HG03280 (cell line): ENCODE measurements around the gene LUC7L.
"Not testable (repeated sequence)": the region's sequence is repeated elsewhere in the genome, so short reads cannot be mapped to it uniquely, and the experiment has no call there.

ENCODE experiments used
- ATAC-seq: cut with Tn5 transposase; IDR thresholded peaks from one replicate; pipeline ENCODE4 v1.9.1; 2021; ENCODE audit warnings: mild to moderate bottlenecking, moderate library complexity; ENCODE audit not compliant: unreplicated experiment

The LUC7L gene

GRCh38 chr16:263944-264343, 34.7 kb upstream of the LUC7L start:
- no peak for ATAC-seq

- ATAC-seq, result no peak
Observed at GRCh38 chr16:263182-263774, 34.0 kb upstream of the LUC7L start.

GRCh38 chr16:262121-262745, 33.0 kb upstream of the LUC7L start:
- ATAC-seq, result no peak

- no peak for ATAC-seq
Observed at GRCh38 chr16:261031-261691, 31.9 kb upstream of the LUC7L start.

GRCh38 chr16:260326-260725, 31.1 kb upstream of the LUC7L start:
- ATAC-seq, result no peak

- no peak for ATAC-seq
Observed at GRCh38 chr16:259814-260253, 30.6 kb upstream of the LUC7L start.

- no peak for ATAC-seq
Observed at GRCh38 chr16:259226-259625, 30.0 kb upstream of the LUC7L start.

GRCh38 chr16:258091-258490, 28.8 kb upstream of the LUC7L start:
- ATAC-seq, result not testable (repeated sequence)

- ATAC-seq, result no peak
Observed at GRCh38 chr16:255183-255582, 25.9 kb upstream of the LUC7L start.

- ATAC-seq, result no peak
Observed at GRCh38 chr16:254461-254860, 25.2 kb upstream of the LUC7L start.

- no peak for ATAC-seq
Observed at GRCh38 chr16:253833-254232, 24.6 kb upstream of the LUC7L start.

- no peak for ATAC-seq
Observed at GRCh38 chr16:252366-253337, 23.4 kb upstream of the LUC7L start.

GRCh38 chr16:249431-249830, 20.2 kb upstream of the LUC7L start:
- ATAC-seq, result no peak

GRCh38 chr16:247027-247426, 17.8 kb upstream of the LUC7L start:
- ATAC-seq, result no peak

- no peak for ATAC-seq
Observed at GRCh38 chr16:245105-245504, 15.9 kb upstream of the LUC7L start.

GRCh38 chr16:243348-243747, 14.1 kb upstream of the LUC7L start:
- ATAC-seq, result no peak

- no peak for ATAC-seq
Observed at GRCh38 chr16:242281-242680, 13.0 kb upstream of the LUC7L start.

GRCh38 chr16:240559-240958, 11.3 kb upstream of the LUC7L start:
- ATAC-seq, result no peak

- no peak for ATAC-seq
Observed at GRCh38 chr16:239948-240277, 10.7 kb upstream of the LUC7L start.

- ATAC-seq, result peak; percentile 84
Observed at GRCh38 chr16:234468-235305, 5.4 kb upstream of the LUC7L start, which contains the start of gene FAM234A. Gene FAM234A, plus strand, starts transcription at chr16:234821. Its CDS starts 19,593 bp downstream, at chr16:254414.
